Gastrocnemius medialis (tissue), 4 donors: Measurements from ENCODE around the gene CLEC3B. TPM values are rescaled to one million over a fixed set of nuclear protein-coding genes. Genes with fewer than 3 reads are reported as not detected.
"Not testable (repeated sequence)": the region's sequence is repeated elsewhere in the genome, so short reads cannot be mapped to it uniquely, and the experiment has no call there.

Source experiments
- ATAC-seq, 2 donors: fragments of 150-250 bp; one replicate each; pipeline ENCODE4 v1.9.1; 2016
- DNase-seq, 2 donors: peaks; one replicate each; pipeline ENCODE4 v3.0.0-alpha.2; 2019
- H3K27ac ChIP-seq, 4 donors: fragments of 200-600 bp; sonication (generic); 1 replicate in 1 of 4; 2 replicates in 3 of 4; pipeline ENCODE4 v1.5.1; 2016 to 2018; ENCODE audit warnings: mild to moderate bottlenecking in 2 of 4, moderate library complexity in 1 of 4
- H3K27me3 ChIP-seq, 3 donors: fragments of 200-600 bp; sonication (generic) in 2 of 3; 1 replicate in 1 of 3; 2 replicates in 2 of 3; pipeline versions ENCODE4 v1.5.1 to v1.6.0; 2016 to 2019; ENCODE audit warnings: mild to moderate bottlenecking in 1 of 3, moderate library complexity in 1 of 3
- H3K36me3 ChIP-seq, 2 donors: fragments of 200-600 bp; sonication (generic) in 1 of 2; one replicate each; pipeline ENCODE4 v1.5.1; 2017 to 2018
- H3K4me1 ChIP-seq, 2 donors: fragments of 200-600 bp; sonication (generic) in 1 of 2; one replicate each; pipeline ENCODE4 v1.5.1; 2016 to 2017; ENCODE audit warnings: mild to moderate bottlenecking in 2 of 2
- H3K4me3 ChIP-seq, 4 donors: fragments of 200-600 bp; sonication (generic) in 3 of 4; 1 replicate in 1 of 4; 2 replicates in 3 of 4; pipeline ENCODE4 v1.5.1; 2016 to 2019; ENCODE audit warnings: mild to moderate bottlenecking in 2 of 4
- H3K9me3 ChIP-seq, 3 donors: fragments of 200-600 bp; sonication (generic) in 2 of 3; 1 replicate in 1 of 3; 2 replicates in 2 of 3; pipeline ENCODE4 v1.5.1; 2016 to 2019
- POLR2A ChIP-seq, 2 donors: fragments of 450-650 bp; IDR thresholded peaks; one replicate each; pipeline ENCODE4 v1.6.1; 2017; ENCODE audit warnings: antibody characterized with exemption in 2 of 2, mild to moderate bottlenecking in 2 of 2, moderate library complexity in 2 of 2
- in situ Hi-C, 4 donors: fragments of 200-750 bp; cut with MboI; loops; one replicate each; pipeline versions ENCODE4 v1.15.0 to v1.8.0; 2017; ENCODE audit warnings: low sequenced_read_pairs in 4 of 4
- intact Hi-C: fragments of 100-400 bp; cut with DNase I; formaldehyde crosslinking; loops from one replicate; pipeline ENCODE4 v1.15.1; 2023; ENCODE audit warnings: low total_unique reads
- total RNA-seq, 4 donors: library from RNA; depleted of rRNA; stranded (reverse); fragments of >200 nt; gene quantifications; one replicate each; pipeline versions ENCODE4 v1.1.0 to v1.2.3, GENCODE V29; 2016
- TF ChIP-seq, protein P1 (sequence below), 5 experiments: fragments of 450-650 bp in 3 of 5; fragments of 200-600 bp in 2 of 5; sonication (generic) in 2 of 5; IDR thresholded peaks in 4 of 5; conservative IDR thresholded peaks in 1 of 5; 1 replicate in 4 of 5; 2 replicates in 1 of 5; pipeline ENCODE4 v1.5.1; 2016 to 2019; ENCODE audit warnings: antibody characterized with exemption in 5 of 5, mild to moderate bottlenecking in 3 of 5, moderate library complexity in 3 of 5

The CLEC3B gene
- total RNA-seq, 4 donors from 2014 or later: 14.5 to 23.4 (median 20.7) TPM

DNA sequence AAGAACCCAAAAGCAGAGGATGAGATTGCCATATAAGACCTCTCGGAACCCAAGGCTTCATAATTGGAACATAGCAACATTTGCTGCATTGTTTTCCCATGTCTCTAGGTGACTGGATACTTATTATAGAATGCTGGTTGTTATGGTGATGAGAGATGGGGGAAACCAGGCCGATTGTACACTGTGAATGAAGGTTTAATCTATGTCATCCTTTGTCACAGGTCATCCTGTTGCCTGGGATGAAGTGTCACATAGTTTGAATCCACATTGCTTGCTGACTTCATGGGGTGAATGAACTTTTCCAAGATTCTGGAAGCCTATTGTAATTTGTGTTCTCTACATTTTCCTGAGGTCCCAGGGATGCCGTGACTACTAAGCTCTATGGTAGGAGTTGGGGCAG lies 41.8 kb downstream of the CLEC3B start:
- Histone ChIP-seq H3K36me3 (no peaks in the 10 kb centered on the region), H3K4me3 (no peak overlapping the region), H3K9me3 (no peaks in the 10 kb centered on the region), H3K4me1 (peaks cover 0 to 3% of the 10 kb centered on the region in 2 donors), H3K27me3 (no peaks in the 10 kb centered on the region), H3K27ac (no peak overlapping the region)
- ATAC-seq (no peak), DNase-seq (no peak)
- in situ Hi-C loops (no loop called here), intact Hi-C loops (no loop called here)
- TF ChIP-seq, protein P1, sequence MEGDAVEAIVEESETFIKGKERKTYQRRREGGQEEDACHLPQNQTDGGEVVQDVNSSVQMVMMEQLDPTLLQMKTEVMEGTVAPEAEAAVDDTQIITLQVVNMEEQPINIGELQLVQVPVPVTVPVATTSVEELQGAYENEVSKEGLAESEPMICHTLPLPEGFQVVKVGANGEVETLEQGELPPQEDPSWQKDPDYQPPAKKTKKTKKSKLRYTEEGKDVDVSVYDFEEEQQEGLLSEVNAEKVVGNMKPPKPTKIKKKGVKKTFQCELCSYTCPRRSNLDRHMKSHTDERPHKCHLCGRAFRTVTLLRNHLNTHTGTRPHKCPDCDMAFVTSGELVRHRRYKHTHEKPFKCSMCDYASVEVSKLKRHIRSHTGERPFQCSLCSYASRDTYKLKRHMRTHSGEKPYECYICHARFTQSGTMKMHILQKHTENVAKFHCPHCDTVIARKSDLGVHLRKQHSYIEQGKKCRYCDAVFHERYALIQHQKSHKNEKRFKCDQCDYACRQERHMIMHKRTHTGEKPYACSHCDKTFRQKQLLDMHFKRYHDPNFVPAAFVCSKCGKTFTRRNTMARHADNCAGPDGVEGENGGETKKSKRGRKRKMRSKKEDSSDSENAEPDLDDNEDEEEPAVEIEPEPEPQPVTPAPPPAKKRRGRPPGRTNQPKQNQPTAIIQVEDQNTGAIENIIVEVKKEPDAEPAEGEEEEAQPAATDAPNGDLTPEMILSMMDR (IDR thresholded peaks at IDR 0.05 in 4 of 5, conservative IDR thresholded peaks at IDR 0.05 in 1 of 5): no peak
- TF ChIP-seq POLR2A (IDR thresholded peaks at IDR 0.05): no peak

GRCh38 chr3:45071075-45071474 lies 45.0 kb downstream of the CLEC3B start:
- intact Hi-C loops (no loop called here), in situ Hi-C loops (no loop called here)

DNA sequence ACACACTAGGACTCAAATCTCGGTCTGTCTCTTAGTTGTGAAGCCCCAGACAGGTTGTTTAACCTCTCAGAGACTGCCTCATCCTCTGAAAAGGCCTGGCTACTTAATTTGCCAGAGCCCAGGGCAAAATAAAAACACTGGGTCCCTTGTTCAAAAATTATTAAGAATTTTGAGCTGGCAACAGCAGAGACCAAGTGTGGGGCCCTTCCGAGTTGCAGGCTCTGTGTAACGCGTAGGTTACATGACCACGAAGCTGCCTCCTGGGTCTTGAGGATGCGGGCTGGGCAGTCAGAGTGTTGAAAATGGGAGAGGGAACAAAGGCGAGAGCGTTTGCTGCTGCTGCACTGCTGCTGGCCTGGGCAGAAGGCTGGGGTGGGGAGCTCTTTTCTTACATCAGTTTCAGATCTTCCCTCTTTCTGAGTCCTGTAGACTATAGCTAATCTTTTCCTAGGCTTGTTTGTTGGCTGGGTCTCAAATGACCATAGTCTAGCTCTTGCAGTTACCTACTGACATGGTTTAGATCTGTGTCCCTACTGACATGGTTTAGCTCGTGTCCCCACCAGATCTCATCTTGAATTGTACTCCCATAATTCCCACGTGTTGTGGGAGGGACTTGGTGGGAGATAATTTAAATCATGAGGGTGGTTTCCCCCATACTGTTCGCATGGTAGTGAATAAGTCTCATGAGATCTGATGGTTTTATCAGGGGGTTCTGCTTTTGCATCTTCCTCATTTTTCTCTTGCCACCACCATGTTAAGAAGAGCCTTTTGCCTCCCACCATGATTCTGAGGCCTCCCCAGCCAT lies 49.9 kb downstream of the CLEC3B start:
- no peak for TF ChIP-seq POLR2A (IDR thresholded peaks at IDR 0.05)
- TF ChIP-seq, protein P1 (IDR thresholded peaks at IDR 0.05 in 4 of 5, conservative IDR thresholded peaks at IDR 0.05 in 1 of 5): no peak
- Histone ChIP-seq H3K4me1 (no peaks in the 10 kb centered on the region), H3K36me3 (no peaks in the 10 kb centered on the region), H3K27me3 (no peaks in the 10 kb centered on the region), H3K9me3 (no peaks in the 10 kb centered on the region), H3K27ac (no peak overlapping the region), H3K4me3 (no peak overlapping the region)
- in situ Hi-C loops: no loop called here
- intact Hi-C loops: no loop called here
- DNase-seq (no peak), ATAC-seq (no peak)

More at GRCh38 chr3:45071075-45071474, 45.0 kb downstream of the CLEC3B start:
- H3K4me1 ChIP-seq: no peaks in the 10 kb centered on the region
- no peak for TF ChIP-seq POLR2A (IDR thresholded peaks at IDR 0.05)
- TF ChIP-seq, protein P1 (IDR thresholded peaks at IDR 0.05 in 4 of 5, conservative IDR thresholded peaks at IDR 0.05 in 1 of 5): no peak
- no peaks in the 10 kb centered on the region for H3K27me3 ChIP-seq
- H3K4me3 ChIP-seq: no peak overlapping the region
- H3K27ac ChIP-seq: no peak overlapping the region
- ATAC-seq: no peak
- no peak for DNase-seq
- no peaks in the 10 kb centered on the region for H3K9me3 ChIP-seq
- H3K36me3 ChIP-seq: no peaks in the 10 kb centered on the region

DNA sequence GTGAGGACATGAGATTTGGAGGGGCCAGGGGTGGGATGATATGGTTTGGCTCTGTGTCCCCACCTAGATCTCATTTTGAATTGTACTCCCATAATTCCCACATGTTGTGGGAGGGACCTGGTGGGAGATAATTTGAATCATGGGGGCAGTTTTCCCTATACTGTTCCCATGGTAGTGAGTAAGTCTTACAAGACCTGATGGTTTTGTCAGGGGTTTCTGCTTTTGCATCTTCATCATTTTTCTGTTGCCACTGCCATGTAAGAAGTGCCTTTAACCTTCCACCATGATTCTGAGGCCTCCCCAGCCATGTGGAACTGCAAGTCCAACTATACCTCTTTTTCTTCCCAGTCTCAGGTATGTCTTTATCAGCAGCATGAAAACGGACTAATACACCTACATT lies 52.2 kb downstream of the CLEC3B start:
- H3K27me3 ChIP-seq, H3K36me3 ChIP-seq, intact Hi-C loops, ATAC-seq, H3K27ac ChIP-seq, DNase-seq, H3K4me1 ChIP-seq, H3K4me3 ChIP-seq, in situ Hi-C loops, H3K9me3 ChIP-seq: not testable (repeated sequence)

DNA sequence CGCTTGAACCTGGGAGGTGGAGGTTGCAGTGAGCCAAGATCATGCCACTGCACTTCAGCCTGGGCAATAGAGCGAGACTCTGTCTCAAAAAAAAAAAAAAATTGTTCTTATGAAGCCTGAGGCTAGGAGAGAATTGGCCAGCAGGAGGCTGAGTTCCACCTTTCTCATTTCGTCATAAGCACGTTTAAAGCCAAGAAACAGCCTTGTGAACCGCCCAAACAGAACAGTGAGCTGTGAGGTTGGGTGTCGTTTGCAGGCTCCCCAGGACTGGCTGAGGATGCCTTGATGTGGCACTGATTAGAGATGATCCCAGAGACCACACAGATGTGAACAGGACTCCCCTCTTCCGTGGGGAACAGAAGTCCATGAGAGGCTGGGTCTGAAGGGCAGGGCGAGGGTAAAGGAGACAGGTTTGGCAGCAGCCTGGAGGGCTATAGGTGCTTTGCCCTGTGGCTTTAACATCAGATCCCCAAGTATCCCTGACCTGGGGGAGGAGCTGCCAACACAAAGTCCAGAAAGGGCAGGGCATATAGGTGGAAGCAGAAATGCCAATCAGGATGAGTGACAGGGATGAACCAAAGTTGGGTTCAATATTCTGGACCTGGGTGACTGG lies 52.9 kb downstream of the CLEC3B start:
- no peak for DNase-seq
- H3K4me1 ChIP-seq: peaks cover 0 to 3% of the 10 kb centered on the region in 2 donors
- TF ChIP-seq, protein P1 (IDR thresholded peaks at IDR 0.05 in 4 of 5, conservative IDR thresholded peaks at IDR 0.05 in 1 of 5): no peak
- TF ChIP-seq POLR2A (IDR thresholded peaks at IDR 0.05): no peak
- no peaks in the 10 kb centered on the region for H3K9me3 ChIP-seq
- H3K27ac ChIP-seq: no peak overlapping the region
- intact Hi-C loops: no loop called here
- in situ Hi-C loops: no loop called here
- ATAC-seq: no peak
- H3K36me3 ChIP-seq: no peaks in the 10 kb centered on the region
- H3K27me3 ChIP-seq: no peaks in the 10 kb centered on the region
- no peak overlapping the region for H3K4me3 ChIP-seq
